ENCODE measurements around the gene EIF3I.

EIF3I gene

GRCh38 chr1:32198237-32199042 is 23.8 kb upstream of the EIF3I start:
- DNase-seq, result no peak

GRCh38 chr1:32199043-32199716 is 23.0 kb upstream of the EIF3I start:
- no peak for DNase-seq

- DNase-seq, result peak in 7 of 14 donors; percentile 22 to 91 (median 37)
Observed at GRCh38 chr1:32199717-32200072, 22.5 kb upstream of the EIF3I start.

- DNase-seq, result peak in 12 of 14 donors; percentile 24 to 82 (median 56)
Observed at GRCh38 chr1:32200226-32201010, 21.8 kb upstream of the EIF3I start, which contains the start of gene CCDC28B. CCDC28B (plus strand) TSS chr1:32200595; CDS start chr1:32201936, 1,341 bp downstream.

GRCh38 chr1:32201011-32201855 is 21.0 kb upstream of the EIF3I start:
- peak in 9 of 14 donors; percentile 33 to 69 (median 49) for DNase-seq

GRCh38 chr1:32204943-32205361 is 17.3 kb upstream of the EIF3I start:
- no peak for DNase-seq

GRCh38 chr1:32205401-32206370 is 16.5 kb upstream of the EIF3I start, which contains the start of gene IQCC:
IQCC (plus strand) TSS chr1:32205671; CDS start chr1:32205682, 11 bp downstream.
- peak in 13 of 14 donors; percentile 9 to 88 (median 73) for DNase-seq

GRCh38 chr1:32208469-32208868 is 13.7 kb upstream of the EIF3I start:
- DNase-seq, result no peak

- DNase-seq, result peak in 1 of 14 donors; percentile 14
Observed at GRCh38 chr1:32208891-32209328, 13.3 kb upstream of the EIF3I start, which contains the start of gene DCDC2B. DCDC2B (plus strand) TSS chr1:32209089; CDS start chr1:32209094, 5 bp downstream.

- DNase-seq, result peak in 7 of 14 donors; percentile 4 to 39 (median 18)
Observed at GRCh38 chr1:32215629-32216480, 6.4 kb upstream of the EIF3I start.

GRCh38 chr1:32216566-32216965 is 5.6 kb upstream of the EIF3I start:
- DNase-seq, result no peak

- no peak for DNase-seq
Observed at GRCh38 chr1:32219022-32219421, 3.2 kb upstream of the EIF3I start.

- DNase-seq, result no peak
Observed at GRCh38 chr1:32220746-32221580, 1.2 kb upstream of the EIF3I start.

GRCh38 chr1:32221581-32221979 is 627 bp upstream of the EIF3I start:
- DNase-seq, result no peak

GRCh38 chr1:32223683-32224082 is 1.5 kb downstream of the EIF3I start:
- no peak for DNase-seq

GRCh38 chr1:32224285-32224684 is 2.1 kb downstream of the EIF3I start:
- DNase-seq, result no peak

GRCh38 chr1:32228771-32229170 is 6.6 kb downstream of the EIF3I start:
- DNase-seq, result no peak

GRCh38 chr1:32231843-32232432 is 9.7 kb downstream of the EIF3I start:
- no peak for DNase-seq

Measured in C1 segment of cervical spinal cord (tissue), 14 donors.